Activated CD8-positive, alpha-beta memory T cell treated with anti-CD3 and anti-CD28 coated beads for 24 hours (primary cell): ENCODE results near the gene MAS1.
"Not testable (repeated sequence)": the region's sequence is repeated elsewhere in the genome, so short reads cannot be mapped to it uniquely, and the experiment has no call there.

Experiments
- DNase-seq: peaks from one replicate; pipeline ENCODE4 v3.0.0-alpha.2; 2020

The MAS1 gene

DNA sequence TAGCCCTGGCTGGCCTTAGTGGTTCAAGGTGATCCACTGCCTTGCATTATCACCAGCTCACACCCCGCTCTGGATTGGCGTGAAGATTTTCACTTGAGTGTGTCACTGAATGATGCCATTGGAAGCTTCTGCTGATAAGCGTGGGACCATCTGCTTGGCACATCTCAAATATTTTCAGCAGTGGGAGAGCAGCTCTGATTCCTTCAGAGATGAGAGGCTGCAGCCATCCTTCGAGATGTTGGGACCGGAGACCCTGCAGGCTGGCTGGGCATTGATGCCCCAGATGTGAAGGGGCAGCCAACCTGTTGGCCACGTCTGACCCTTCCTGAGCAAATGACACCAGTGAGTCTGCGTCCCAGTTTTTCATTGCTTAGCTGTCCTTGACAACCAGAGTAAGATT is at the start of gene MAS1:
Gene MAS1 (plus strand): TSS at position 197 of the 400 bp plus-strand sequence. CDS start 15,968 bp downstream, outside the sequence.
- DNase-seq = no peak

DNA sequence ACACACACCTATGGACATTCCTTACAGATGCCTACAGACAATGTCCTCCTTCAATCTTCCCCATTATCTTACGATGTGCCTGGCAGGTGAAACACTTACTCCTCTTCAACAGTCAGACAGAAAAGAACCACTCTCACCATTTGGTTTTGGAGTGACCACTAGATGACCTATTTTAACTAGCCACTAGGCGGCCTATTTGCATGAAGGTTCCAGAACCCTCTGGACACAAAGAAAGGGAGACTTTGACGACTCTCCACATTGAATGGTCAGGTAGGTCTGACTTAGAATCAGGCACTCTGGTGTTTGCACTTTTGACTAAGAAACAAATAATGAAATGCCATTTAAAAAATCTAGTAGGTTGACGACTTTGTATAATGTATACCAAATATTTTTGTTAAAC is 48.8 kb upstream of the MAS1 start:
- DNase-seq = no peak

DNA sequence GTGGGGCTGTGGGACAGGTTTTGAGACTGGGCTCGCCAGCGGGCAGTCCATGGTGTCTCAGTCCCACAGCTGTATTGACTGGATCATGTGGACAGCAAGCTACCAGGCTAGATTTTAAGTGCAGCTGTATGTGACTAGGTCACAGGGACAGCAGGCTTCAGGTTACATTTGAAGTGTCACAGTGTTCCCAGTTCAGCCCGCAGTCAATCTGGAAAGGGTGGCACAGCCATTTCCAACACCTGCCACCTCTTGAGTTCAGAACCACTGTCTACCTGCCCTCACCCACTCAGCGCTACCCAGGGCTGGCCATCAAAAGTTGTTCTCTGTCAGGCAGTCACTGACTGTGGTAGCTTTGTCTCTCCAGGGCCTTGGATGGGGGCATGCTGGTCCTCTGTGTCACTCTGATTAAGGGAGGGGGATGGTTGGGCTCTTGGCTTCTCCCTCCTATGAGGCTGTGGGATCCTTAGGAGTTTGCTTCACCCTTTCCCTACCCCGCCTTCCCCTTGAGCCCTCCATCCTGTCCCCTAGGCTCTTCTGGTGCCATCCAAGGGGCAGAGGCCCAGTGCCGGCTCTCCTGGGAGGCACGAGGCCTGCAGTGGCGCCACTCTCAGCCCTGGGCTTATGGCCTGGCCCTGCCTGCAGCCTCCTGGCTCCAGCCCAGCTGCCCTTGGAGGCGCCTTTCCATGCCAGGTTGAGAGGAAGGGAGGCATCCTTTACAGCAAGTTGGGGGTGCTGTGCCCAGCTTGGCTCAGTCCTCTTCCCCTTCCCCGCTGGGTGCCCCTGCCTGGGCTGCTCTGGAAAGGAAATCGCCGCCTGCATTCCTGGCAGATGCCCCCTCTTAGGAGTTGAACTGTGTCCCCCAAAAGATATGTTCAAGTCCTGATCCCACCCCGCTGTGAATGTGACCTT is 45.8 kb upstream of the MAS1 start:
- no peak for DNase-seq

DNA sequence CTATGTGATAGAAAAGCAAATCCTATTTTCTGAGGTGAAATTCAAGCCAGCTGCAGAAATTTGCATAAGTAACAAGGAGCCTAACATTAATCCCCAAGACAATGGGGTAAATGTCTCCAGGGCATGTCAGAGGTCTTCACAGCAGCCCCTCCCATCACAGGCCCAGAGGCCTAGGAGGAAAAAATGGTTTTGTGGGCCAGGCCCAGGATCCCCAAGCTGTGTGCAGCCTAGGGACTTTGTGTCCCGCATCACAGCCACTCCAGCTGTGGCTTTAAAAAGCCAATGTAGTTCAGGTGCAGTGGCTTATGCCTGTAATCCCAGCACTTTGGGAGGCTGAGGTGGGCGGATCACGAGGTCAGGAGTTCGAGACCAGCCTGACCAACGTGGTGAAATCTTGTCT is 42.2 kb upstream of the MAS1 start:
- not testable (repeated sequence) for DNase-seq

DNA sequence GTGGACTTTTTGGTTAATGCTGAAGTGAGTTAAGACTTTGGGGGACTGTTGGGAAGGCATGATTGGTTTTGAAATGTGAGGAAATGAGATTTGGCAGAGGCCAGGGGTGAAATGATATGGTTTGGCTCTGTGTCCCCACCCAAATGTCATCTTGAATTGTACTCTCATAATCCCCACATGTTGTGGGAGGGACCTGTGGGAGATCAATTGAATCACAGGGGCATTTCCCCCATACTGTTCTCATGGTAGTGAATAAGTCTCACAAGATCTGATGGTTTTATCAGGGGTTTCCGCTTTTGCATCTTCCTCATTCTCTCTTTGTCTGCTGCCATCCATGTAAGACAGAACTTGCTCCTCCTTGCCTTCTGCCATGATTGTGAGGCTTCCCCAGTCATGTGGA is 40.9 kb upstream of the MAS1 start:
- DNase-seq = not testable (repeated sequence)

DNA sequence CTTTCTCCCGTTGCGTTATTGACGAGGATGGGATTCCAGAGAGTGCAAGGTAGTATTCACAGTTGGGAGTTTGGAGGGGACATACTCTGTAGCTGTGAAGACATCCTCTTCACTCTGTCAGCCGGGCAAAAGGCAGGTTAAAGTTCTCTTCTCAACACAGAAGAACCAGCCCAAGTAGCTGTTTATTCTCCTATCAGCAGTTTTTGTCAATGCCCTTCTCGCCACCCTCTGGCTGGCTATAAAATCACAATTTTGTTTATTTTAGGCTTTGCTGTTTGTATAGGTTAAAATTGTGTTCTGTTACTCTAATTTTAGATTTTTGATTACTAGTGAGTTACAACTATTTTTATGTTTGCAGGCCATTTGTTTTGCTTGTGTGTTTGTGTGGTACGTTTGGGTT is 37.9 kb upstream of the MAS1 start:
- DNase-seq = no peak

DNA sequence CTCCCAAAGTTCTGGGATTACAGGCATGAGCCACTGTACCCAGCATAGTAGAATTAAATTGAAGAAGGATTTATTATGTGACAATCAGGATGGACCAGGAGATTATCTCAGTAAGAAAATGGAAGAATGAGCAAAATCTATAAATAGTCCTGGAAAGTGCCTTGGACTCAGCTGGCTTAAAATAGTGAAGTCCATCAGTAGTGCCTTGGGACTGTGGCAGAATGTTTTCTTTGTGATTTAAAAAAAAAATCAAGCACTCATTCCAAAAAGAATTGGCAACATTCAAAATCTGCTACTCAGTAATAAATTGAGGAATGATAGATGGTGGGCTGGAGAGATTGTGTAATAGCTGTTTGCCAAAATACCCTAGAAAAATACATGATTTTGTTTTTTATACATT is 37.0 kb upstream of the MAS1 start:
- no peak for DNase-seq

DNA sequence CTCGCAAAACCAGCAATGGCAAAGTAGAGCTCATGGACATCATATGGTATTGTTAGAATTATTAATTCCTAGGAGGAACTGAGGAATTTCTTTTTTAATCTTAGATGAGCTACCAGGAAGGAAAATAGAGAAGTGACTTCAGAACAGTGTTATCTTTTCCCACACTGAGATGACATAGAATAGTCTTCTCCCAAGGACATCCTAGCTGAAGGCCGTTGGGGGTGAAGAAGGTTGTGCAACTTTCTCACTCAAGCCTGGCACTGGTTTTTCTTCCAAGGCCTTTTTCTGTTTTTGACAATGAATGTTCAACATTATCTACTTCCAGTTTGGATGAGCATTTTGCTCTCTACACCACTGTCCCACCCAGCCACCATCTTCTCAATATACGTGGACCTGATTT is 35.8 kb upstream of the MAS1 start:
- no peak for DNase-seq

DNA sequence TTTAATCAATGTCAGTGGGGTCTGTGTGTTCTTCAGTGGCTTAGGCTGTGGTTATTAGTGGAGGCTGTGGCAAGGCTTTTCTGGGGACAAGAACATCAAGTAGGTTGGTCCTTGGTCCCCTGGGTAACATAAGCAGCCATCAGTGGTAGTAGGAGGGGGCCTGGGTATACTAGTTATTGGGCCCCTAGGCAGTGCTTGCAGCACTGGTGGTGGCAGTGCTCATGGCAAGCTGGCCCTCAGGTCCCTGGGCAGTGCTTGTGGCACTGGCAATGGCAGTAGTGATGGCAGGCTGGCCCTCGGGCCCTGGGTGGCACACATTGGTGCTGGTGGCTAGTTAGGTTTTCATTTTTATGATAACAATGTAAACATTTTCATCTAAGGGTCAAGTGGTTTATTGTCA is 32.5 kb upstream of the MAS1 start:
- DNase-seq = no peak

DNA sequence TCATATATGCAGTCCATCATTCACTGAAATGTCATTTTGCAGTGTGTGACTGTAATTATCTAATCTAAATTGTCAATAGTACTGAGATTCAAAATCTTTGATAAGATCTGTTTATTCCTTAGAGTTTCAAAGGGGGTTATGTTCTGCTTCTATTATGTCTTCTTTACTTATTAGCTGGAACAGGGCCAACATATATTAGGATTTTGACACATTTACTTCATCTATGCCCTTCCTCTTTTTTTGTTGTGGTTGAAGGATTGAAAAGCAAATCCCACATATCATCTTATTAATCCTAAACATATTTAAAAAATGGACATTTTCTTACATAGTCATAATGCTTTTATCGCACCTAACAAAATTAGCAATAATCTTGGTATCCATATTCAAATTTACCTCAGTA is 30.3 kb upstream of the MAS1 start:
- DNase-seq = no peak

DNA sequence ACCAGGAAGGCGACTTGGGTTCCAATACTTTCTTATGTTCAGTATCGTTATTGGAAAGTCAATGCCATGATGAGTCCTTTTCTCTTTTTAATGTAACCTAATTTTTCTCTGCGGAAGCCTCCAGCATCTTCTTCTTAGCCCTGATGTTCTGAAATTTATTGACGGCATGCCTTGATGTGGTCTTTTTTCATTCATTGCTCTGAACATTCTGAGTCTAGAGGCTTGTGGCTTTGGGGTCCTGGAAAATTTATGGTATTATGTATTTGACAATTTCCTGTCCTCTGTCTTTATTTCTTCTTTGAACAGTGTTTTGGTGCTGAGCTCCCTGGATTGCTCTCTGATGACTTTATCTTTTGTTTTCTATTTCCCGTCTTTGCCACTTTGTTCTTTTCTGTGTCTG is 28.7 kb upstream of the MAS1 start:
- DNase-seq = no peak

DNA sequence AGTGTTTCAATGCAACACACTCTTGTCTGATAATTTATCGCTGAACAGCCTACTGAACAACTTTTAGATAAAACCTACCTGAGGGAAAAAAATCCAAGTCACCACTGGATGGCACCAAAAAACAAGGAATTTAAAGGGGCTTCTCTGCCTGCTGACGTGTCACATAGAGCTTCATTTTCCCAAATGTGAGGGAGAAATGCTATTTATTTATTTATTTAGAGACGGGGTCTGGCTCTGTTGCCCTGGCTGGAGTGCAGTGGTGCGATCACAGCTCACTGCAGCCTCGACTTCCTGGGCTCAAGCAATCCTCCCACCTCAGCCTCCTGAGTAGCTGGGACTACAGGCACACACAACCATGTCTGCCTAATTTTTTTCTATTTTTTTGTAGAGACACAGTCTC is 27.4 kb upstream of the MAS1 start:
- DNase-seq = not testable (repeated sequence)

DNA sequence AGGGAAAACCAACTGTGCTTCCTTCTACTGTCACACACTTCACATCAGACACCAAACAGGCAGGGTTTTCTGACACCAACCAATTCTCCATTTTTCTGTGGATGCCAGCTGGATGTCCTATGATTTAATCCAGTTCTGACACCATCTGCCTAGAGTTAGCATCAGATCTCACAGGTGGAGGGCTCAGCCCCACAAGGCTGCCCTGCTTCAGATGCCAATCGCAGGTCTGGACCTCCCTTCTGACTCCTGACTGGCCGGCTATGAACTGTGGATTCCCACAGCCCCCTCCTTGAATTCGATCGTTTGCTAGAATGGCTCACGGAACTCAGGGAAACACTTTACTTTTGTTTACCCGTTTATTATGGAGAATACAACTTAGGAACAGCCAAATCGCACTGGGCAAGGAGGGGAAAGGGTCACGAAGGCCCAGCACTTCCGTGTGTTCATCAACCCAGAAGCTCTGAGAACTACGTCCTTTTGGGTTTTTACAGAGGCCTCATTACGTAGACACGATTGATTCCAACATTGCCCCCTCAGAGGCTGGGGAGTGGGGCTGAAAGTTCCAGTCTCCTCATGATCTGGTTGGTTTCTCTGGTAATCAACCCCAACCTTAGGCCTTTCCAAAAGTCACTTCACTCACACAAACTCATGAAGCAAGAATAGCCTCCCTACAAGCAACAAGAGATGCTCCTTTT is 25.4 kb upstream of the MAS1 start:
- DNase-seq = no peak

DNA sequence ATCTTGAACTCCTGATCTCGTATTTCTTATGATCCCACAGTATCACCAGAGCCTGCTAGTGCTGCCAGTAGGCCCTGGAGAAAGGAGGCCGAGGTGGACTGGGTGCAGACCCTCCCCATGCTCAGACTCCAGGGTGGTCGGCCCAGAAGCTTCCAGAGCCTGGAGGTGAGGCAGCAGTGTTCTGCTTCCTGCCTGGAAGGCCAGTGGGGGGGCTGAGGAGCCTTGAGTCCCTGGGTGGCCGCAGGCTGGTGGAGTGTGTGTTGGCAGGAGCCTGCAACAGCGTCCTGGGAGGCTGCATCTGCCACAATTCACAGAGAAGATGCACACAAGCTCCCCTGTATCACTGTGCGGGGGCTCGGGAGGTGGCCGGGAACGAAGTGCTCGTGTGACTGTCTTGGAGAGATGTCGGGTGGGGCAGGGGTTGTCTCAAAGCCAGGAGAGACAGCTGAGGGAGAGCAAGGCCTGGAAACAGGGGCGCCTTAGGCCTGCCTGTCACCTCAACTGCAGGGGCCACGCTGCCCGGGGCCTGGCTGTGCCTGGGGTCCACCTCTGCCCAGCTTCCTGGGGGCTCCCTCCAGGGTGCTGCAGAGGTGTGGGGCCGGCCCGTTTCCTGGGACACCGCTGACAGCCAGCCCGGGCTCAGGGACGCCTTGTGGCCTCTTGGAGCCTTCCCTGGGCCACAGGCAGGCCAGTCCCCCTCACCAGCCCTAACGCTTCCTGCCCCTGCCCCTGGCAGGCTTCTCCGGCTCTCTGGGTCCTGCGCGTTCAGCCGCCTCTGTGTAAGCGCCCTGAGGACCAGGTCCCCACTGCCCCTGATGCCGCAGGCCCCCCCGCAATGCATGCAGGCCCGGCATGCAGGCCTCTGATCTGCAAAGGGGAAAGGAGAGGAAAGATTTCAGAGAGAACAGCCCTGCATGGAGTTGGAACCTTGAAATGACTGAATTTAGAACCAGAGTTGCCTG is 24.2 kb upstream of the MAS1 start:
- DNase-seq = no peak

DNA sequence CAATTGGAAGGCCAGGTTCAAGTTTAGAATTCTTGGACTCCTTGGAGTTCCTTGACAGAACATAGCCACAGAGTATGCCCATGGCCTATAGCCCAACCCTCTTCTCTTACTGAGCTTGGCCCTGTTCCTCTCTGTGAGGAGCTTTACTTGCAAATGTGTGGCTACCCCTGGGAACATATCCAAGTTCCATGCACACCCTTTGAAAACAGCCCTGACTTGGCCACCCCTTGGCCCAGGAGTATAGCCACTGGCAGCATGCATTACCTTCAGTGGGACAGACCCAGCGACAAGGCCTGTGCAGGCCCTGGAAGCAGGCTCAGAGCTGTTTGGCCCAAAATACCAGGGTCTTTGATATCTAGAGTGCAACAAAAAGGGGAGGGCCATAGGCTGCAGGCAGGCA is 19.5 kb upstream of the MAS1 start:
- peak; percentile 35 for DNase-seq

DNA sequence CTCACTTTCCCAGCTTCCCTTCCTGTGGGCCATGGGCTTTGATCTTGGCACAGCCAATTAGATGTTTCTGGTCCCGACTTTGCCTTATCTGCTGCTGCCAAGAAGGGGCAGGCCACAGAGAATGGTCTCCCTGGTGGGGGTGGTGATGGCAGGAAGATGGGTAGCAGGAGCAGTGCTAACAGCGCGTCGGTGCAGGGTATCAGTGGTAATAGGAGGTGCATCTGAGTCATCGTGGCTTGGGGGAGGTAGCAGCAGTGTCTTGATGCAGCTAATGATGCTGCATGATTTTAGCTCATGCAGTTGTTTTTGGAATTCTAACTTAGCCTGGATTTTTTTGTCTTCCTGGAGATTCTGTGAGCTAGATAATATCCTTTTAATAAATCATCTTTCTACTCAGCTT is 18.9 kb upstream of the MAS1 start:
- DNase-seq = peak; percentile 53

DNA sequence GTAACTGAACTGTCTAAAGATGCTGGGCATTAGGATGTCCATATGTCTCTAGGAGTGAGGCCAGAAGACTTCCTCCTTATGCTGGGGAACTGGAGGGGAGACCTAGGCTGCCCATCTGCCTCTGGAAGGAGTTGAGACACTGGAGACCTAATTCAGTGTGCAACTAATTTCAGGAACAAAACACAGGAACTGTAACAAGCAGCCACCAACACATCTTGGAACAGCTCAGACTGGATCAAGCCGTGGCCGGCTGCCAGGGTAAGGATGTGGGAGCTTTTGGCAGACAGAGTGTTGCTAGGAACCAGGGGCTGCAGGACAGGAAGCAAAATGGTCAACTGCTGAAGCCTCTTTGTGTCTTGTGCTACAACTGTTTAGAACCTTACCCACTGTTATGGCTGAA is 16.4 kb upstream of the MAS1 start:
- DNase-seq = peak; percentile 40

DNA sequence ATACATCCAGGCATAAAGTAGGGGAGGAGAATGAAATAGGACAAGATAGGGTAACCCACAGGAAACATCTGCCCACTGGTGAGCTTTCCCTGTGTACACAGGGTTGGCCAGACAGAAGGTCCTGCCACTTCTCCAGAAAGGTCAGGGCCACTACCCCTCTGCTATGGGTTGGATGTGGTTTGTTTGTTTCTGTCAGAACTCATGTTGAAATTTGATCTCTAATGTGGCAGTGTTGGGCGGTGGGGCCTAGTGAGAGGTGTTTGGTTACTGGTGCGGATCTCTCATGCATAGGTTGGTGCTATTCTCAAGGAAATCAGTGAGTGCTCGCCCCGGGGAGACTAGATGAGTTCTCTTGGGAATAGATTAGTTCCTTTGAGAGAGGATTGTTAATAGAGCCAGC is 15.6 kb upstream of the MAS1 start:
- no peak for DNase-seq

DNA sequence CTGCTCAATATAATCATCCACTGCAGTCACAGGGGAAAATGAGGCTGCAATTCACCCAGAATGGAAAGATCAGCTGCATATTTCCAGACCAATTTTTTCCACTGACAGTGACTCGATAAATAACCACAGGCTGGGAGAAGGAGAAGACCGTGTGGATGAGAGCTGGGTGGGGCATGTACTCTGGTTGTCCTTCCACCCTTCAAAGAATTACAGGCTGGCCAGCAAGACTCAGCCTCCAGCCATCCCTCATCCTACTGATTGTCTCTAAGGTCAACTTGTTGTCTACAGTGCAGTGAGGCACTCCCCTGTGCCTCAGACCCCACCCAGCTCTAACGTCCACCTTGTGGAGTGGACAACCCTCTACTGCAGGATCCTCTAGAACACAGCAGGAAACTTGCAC is 14.5 kb upstream of the MAS1 start:
- DNase-seq = peak; percentile 41

DNA sequence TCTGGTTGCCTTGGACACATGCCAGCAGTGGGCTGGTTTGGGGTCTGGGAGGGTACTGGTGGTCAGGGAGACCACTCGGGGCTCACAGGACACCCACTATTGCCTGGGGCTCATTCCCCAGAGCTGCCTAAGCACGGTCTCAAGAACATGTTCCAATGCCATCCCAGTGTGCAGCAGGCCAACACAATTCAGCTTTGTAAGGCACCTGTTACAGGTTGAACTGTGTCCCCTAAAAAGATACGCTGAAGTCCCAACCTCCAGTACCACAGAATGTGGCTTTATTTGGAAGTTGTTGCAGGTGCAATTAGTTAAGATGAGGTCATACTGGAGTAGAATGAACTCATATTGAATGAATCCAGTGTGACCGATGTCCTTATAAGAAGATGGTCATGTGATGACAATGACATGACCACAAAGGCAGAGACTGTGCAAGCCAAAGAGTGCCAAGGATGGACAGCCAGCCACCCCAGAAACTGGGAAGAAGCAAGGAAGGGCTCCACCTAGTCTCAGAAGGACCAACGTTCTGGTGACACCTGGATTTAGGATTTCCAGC is 13.5 kb upstream of the MAS1 start:
- no peak for DNase-seq

DNA sequence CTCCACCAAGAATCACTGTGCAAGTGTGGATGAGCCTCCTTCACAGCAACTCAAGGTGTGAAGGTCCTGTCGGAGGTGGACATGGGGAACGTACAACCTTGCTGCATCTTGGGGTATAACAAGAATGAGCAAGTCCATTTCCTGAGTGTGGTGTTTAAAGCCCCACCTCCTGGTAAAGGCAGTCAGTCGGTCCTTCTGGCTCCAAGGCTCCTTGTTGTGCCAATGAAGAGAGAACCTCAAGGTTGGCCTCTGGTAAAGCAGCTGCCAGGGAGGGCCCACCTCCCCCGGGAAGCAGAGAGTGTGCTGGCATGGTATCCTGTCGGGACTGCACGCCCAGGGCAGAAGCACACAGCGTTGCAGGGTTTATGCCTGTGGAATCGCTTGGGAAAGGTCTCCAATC is 12.4 kb upstream of the MAS1 start:
- no peak for DNase-seq

DNA sequence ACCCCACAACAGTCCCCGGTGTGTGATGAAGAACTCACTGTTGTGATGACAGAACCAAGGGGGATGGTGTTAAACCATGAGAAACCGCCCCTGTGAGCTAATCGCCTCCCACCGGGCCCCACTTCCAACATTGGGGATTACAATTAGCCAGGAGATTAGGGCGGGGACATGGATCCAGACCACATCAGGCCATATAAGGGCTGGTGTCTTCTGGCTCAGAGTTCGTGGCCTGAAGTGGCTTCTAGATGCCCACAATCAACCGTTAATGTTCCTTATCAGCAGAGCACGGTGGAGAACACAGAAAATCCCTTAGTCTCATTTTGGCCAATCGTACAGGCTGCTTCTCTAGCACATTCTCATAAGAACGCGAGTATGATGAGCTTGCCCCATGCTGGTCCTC is 10.9 kb upstream of the MAS1 start:
- peak; percentile 9 for DNase-seq

DNA sequence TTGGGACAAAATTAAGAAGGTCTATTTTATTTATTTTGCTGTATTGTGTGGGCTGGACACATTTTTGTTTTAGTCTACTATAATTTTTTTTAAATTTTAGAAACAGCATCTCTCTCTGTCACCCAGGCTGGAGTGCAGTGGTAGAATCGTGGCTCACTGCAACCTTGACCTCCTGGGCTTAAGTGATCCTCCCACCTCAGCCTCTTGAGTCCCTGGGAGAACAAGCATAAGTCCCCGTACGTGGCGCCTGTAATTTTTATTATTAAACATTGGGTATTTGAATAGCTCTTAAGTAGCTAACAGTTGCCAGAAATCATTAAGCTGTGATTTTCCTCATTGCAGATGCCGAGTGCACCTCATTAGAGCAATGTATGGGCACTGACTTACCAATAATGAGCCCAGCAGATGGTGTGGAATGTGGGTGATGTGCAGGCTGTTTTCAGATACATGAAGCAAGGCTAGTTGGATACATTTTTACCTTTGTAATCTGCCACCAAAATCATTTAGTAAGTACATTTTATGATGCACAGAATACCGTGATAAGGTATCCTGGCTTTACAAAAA is 10.3 kb upstream of the MAS1 start:
- DNase-seq = peak; percentile 15
